Suprapubic skin (tissue), 3 donors: ENCODE data around the gene CDC42BPG.

ENCODE experiments used
- POLR2A ChIP-seq, 2 donors: fragments of 450-650 bp; IDR thresholded peaks; one replicate each; pipeline ENCODE4 v1.6.1; 2017; ENCODE audit warnings: antibody characterized with exemption in 2 of 2, mild to moderate bottlenecking in 2 of 2, moderate library complexity in 2 of 2
- TF ChIP-seq, protein P1 (sequence below), 2 donors: fragments of 200-600 bp in 1 of 2; fragments of 450-650 bp in 1 of 2; sonication (generic) in 1 of 2; IDR thresholded peaks; one replicate each; pipeline ENCODE4 v1.5.1; 2016 to 2019; ENCODE audit warnings: antibody characterized with exemption in 2 of 2, mild to moderate bottlenecking in 1 of 2, moderate library complexity in 1 of 2

DNA sequence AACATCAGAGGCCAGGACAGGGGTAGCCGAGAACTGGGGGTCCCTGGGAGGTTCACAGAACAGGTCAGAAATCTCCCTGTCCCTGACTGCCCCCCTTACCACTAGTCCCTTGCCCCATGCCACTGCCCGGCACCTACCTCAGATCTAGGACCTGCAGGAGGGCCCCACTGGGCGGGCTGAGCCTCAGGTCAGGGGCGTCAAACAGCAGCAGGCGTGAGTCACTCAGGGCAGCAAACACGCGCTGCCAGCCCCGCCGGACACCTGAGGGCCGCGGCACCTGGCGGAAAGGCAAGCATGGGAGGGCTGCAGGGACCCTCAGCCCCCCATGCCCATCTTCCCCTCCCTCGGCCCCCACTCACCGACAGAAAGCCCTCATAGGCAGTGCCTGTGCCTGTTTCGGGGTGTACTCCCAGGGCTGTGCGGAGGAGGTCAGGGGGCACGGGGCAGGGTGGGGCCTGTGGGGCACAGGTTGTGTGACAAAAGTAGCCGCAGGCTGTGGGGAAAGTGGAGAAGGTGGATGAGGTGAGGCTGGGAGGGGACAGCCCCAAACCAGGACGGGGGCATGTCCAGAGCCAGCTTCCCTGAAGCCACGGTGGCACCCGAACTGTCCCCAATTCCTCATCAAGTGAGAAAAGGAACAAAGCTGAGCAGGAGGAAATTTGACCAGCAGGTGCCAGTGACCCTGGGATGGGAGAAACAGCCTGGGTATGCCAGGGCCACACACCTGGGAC is 11.8 kb downstream of the CDC42BPG start:
- TF ChIP-seq, protein P1, sequence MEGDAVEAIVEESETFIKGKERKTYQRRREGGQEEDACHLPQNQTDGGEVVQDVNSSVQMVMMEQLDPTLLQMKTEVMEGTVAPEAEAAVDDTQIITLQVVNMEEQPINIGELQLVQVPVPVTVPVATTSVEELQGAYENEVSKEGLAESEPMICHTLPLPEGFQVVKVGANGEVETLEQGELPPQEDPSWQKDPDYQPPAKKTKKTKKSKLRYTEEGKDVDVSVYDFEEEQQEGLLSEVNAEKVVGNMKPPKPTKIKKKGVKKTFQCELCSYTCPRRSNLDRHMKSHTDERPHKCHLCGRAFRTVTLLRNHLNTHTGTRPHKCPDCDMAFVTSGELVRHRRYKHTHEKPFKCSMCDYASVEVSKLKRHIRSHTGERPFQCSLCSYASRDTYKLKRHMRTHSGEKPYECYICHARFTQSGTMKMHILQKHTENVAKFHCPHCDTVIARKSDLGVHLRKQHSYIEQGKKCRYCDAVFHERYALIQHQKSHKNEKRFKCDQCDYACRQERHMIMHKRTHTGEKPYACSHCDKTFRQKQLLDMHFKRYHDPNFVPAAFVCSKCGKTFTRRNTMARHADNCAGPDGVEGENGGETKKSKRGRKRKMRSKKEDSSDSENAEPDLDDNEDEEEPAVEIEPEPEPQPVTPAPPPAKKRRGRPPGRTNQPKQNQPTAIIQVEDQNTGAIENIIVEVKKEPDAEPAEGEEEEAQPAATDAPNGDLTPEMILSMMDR (IDR thresholded peaks at IDR 0.05): no peak
- TF ChIP-seq POLR2A (IDR thresholded peaks at IDR 0.05): no peak
